ENCODE measurements around the gene NT5C1A.

Gene NT5C1A

GRCh38 chr1:39635871-39636210 is 36.1 kb downstream of the NT5C1A start:
- no peak for DNase-seq (ENCODE audit: low read depth)

GRCh38 chr1:39635205-39635870 is 36.6 kb downstream of the NT5C1A start:
- DNase-seq (ENCODE audit: low read depth): no peak

- DNase-seq (ENCODE audit: low read depth): no peak
Measured at GRCh38 chr1:39633422-39633821, 38.5 kb downstream of the NT5C1A start.

- DNase-seq (ENCODE audit: low read depth): no peak
Measured at GRCh38 chr1:39632682-39633417, 39.1 kb downstream of the NT5C1A start.

DNA sequence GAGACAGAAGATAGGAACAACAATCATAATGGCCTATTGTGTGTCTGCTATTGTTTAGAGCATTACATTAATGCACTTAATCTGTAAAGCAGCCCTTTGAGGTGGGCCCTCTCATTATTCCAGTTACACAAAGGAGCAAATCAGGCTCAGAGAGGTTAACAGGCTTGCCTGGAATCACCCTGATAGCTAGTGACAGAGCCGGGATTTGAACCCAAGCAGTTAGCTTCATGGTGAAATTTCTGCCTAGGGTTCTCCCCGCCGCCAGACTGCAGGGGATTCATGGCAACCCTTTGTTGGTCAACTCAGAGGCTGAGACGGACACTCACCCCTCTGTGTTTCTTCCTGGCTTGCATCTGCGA is 39.6 kb downstream of the NT5C1A start:
- no peak for DNase-seq (ENCODE audit: low read depth)

DNA sequence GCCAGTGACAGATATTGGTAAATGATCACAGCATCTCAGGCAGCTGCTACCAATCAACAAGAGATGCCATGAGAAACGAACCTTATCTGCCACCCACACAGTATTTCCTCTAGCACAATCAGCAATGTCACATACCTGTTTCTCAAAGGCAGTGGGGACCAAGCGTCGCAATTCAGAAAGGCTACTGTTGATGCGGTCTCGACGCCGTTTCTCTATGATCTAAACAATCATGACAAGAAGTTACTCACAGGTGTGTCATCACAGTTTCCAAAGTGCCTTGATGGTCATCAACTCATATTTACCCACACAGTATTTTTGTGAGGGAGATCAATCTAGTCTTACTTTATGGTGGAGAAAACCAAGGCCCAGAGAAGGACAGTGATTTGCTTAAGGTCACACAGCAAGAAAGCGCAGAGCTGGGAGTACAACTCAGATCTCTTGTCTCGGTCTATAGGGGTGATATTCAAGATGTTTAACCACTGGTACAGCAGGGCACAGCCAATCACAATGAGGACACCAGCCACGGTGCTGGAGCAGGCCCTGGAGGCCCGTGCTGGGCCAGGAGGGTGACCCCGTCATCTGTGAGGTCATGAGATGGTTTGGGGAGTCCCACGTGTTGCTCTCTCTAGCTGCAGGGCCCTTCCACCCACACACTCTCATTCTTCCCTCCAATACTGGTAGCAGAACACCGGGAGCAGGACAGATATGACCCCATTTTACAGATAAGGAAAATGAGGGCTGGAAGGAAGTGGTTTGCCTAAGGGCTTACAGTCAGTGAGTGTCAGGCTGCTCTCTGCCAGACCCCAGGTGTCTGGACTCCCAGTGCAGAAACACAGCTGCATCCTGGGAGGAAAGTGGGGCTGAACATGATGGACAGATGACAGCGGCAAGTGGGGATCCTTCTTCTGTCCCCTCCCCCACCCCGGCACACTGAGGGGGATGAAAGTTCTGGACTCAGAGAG is 40.3 kb downstream of the NT5C1A start:
- DNase-seq (ENCODE audit: low read depth): no peak

- no peak for DNase-seq (ENCODE audit: low read depth)
Measured at GRCh38 chr1:39628807-39629350, 43.0 kb downstream of the NT5C1A start.

- DNase-seq (ENCODE audit: low read depth): no peak
Measured at GRCh38 chr1:39626646-39627045, 45.3 kb downstream of the NT5C1A start.

- no peak for DNase-seq (ENCODE audit: low read depth)
Measured at GRCh38 chr1:39625462-39626273, 46.2 kb downstream of the NT5C1A start.

- DNase-seq (ENCODE audit: low read depth): no peak
Measured at GRCh38 chr1:39625009-39625408, 46.9 kb downstream of the NT5C1A start.

DNA sequence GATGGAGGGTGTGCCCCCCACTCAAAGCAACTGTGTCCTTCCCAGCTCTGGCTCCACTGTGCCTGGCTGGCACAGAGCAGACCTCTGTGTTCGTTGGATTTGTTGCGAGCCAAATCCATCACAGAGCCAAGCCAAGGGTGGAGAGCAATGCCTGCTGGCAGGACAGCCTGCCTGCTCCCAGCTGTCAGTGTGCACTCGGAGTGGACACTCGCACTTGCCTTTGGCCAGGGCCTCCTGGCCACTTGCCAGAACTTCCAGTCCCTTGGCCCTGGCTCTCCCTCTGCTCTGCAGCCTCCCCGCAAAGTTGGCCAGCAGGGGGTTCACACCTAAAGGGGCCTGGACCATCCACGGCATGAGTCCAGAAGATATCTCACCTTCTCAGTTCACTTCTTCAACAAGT is 48.9 kb downstream of the NT5C1A start:
- DNase-seq (ENCODE audit: low read depth): no peak

DNA sequence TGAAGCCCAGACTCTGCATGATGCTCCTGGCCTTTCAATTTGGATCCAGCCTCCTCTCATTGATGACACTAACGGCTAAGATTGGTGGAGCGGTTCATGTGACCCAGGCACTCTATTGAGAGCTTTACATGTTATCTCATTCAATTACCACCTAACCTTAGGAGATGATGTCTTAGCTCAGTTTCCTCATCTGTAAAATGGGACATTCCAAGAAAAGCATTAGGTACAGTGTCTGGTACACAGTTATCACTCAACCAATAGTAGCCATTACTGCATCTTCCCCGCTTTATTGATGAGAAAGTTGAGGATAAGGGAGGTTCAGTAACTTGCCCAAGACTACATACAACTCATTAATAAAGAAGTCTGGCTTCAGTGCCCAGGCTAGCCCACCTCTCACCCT is 49.5 kb downstream of the NT5C1A start:
- no peak for DNase-seq (ENCODE audit: low read depth)

DNA sequence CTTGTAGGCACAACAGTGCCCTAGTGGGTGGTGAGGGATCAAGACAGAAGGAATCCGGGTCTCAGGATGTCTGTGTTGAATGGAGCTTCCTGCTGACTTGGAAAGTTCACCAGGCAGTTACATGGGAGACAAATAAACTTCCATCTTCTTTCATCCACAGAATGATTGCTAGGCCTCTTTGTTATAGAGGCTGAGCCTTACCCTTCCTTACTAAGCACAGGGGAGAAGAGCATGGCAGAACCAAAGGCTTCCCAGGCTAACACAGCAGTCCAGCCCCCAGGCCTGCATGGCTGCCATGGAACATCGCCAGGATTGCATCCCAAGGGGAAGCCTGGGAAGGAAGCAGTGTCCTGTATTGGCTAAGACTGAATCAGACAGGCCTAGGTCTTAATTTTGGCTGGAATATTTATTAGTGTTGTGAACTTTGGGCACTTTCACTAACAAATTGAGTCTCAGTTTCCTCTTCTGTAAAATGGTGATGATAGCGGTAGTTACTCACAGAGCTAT is 51.2 kb downstream of the NT5C1A start:
- no peak for DNase-seq (ENCODE audit: low read depth)

GRCh38 chr1:39617488-39618049 is 54.3 kb downstream of the NT5C1A start:
- DNase-seq (ENCODE audit: low read depth): no peak

DNA sequence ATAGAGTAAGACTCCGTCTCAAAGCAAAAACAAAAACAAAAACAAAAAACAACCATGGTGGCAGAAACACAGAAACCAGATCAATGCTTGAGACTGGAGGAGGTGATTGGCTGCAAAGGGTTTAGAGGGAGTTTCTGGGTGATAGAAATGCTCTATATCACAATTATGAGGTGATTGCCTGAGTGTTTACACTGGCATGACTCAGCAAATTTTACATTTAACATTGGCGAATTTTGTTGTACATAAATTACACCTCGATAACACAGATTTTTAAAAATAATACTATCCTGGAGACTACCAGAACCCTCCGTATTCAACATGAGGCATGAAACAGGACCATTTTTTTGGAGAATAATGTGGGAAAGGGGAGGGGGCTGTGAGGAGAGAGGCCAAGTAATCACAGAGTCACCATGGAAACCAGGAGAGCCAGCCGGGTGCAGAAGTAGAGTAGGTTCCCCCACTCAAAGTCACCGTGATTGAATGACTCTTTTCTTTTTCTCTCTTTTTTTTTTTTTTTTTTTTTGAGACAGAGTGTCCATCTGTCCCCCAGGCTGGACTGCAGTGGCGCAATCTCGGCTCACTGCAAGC is 56.7 kb downstream of the NT5C1A start:
- DNase-seq (ENCODE audit: low read depth): no peak

GRCh38 chr1:39614488-39614887 is 57.4 kb downstream of the NT5C1A start:
- no peak for DNase-seq (ENCODE audit: low read depth)

GRCh38 chr1:39613250-39613649 is 58.7 kb downstream of the NT5C1A start:
- no peak for DNase-seq (ENCODE audit: low read depth)

DNA sequence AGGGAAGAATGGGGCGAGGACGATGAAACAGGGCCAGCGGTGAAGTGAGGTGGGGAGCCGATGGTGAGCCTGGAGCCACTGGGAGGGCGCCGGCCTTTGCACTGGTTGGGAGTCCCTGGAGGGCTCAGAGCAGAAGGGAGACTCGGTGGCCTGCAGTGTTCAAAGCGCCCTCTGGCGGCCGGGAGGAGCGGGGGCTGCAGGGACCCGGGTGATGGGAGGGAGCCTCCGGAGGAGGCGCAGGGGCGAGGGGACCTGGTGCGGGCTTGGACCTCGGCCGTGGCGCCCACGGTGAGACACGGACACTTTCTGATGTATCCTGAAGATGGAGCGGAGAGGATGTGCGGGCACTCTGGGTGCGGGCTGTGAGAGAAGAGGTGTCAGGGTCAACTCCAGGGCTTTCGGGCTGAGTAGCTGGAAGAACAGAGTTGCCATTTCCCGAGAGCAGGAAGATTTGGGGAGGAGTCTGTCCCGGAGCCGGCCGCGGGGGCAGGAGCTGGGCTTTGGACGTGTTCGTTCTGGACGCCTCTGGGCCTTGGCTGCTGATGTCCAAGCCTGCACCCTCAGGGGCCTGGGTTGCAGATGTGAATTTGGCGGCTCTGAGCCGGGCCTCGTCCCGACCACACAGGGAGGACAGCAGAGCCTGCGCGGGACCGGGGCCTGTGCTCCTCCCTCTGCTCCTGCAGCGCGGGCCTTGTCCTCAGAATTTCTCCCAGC is 62.1 kb downstream of the NT5C1A start:
- peak; percentile 62 for DNase-seq (ENCODE audit: low read depth)
